IMR-90 (cell line): ENCODE measurements around the gene CDK5RAP2. TPM values are rescaled to one million over a fixed set of nuclear protein-coding genes. Genes with fewer than 3 reads are reported as not detected.

Experiments
- ATAC-seq: fragments of 200-7000 bp; cut with Tn5 transposase; 2 replicates; pipeline ENCODE4 v1.9.1; 2020; ENCODE audit warnings: low read depth, mild to moderate bottlenecking, moderate library complexity
- BruUV-seq: library from RNA; stranded (reverse); fragments of 400-500 nt; replicated peaks from 2 replicates; lab custom pipeline; 2021; lab: Mats Ljungman, UMichigan
- CTCF ChIA-PET: fragments of 300-600 bp; formaldehyde crosslinking; extraction: SDS; loops from one replicate; lab custom pipeline; 2021; ENCODE audit warnings: antibody characterized with exemption; lab: Yijun Ruan, JAX
- POLR2A ChIA-PET: fragments of 300-600 bp; sonication (Branson Sonifier 250); formaldehyde crosslinking; loops from one replicate; lab custom pipeline; 2022; ENCODE audit warnings: antibody characterized with exemption; ENCODE audit not compliant: unreplicated experiment; lab: Charles Lee
- DNase-seq: peaks from one replicate; pipeline ENCODE4 v3.0.0; 2013
- H2AFZ ChIP-seq: replicated peaks from 2 replicates; pipeline ENCODE3; 2013; ENCODE audit warnings: low read length, mild to moderate bottlenecking; ENCODE audit not compliant: poor library complexity
- H2AK5ac ChIP-seq: 2 replicates; pipeline ENCODE4 v1.6.1; 2013; ENCODE audit warnings: low read depth, low read length, inconsistent platforms
- H2AK9ac ChIP-seq: replicated peaks from 2 replicates; pipeline ENCODE3; 2013; ENCODE audit warnings: mild to moderate bottlenecking, low read depth, low read length, moderate library complexity; ENCODE audit not compliant: poor library complexity
- H2BK120ac ChIP-seq: 2 replicates; pipeline ENCODE4 v1.6.1; 2013; ENCODE audit warnings: low read depth, low read length, inconsistent platforms
- H2BK15ac ChIP-seq: 3 replicates; pipeline ENCODE4 v1.6.1; 2013; ENCODE audit warnings: low read depth, low read length, inconsistent platforms
- H2BK20ac ChIP-seq: 2 replicates; pipeline ENCODE4 v1.6.1; 2013; ENCODE audit warnings: low read depth, mild to moderate bottlenecking, inconsistent platforms, low read length, moderate library complexity
- H2BK5ac ChIP-seq: 2 replicates; pipeline ENCODE4 v1.6.1; 2013; ENCODE audit warnings: mild to moderate bottlenecking, low read depth, low read length, inconsistent platforms; ENCODE audit not compliant: poor library complexity, severe bottlenecking
- H3K14ac ChIP-seq: replicated peaks from 2 replicates; pipeline ENCODE4 v1.6.1; 2013; ENCODE audit warnings: low read depth, low read length, inconsistent platforms
- H3K18ac ChIP-seq: 2 replicates; pipeline ENCODE4 v1.6.1; 2013; ENCODE audit warnings: low read depth, low read length, control low read depth
- H3K23ac ChIP-seq: 2 replicates; pipeline ENCODE4 v1.6.1; 2013; ENCODE audit warnings: low read depth, low read length, inconsistent platforms
- H3K27ac ChIP-seq: 2 replicates; pipeline ENCODE4 v1.5.1; 2013; ENCODE audit warnings: mild to moderate bottlenecking, control low read depth, low read length; ENCODE audit not compliant: insufficient read depth
- H3K27me3 ChIP-seq: 2 replicates; pipeline ENCODE4 v1.6.1; 2013; ENCODE audit warnings: low read length; ENCODE audit not compliant: control insufficient read depth, insufficient read depth
- H3K36me3 ChIP-seq: 2 replicates; pipeline ENCODE4 v1.6.1; 2013; ENCODE audit warnings: low read length, mixed read lengths; ENCODE audit not compliant: control insufficient read depth, insufficient read depth
- H3K4ac ChIP-seq: 2 replicates; pipeline ENCODE4 v1.6.1; 2013; ENCODE audit warnings: low read depth, low read length, inconsistent platforms
- H3K4me1 ChIP-seq: 2 replicates; pipeline ENCODE4 v1.6.1; 2013; ENCODE audit warnings: low read length, mixed read lengths; ENCODE audit not compliant: control insufficient read depth, insufficient read depth
- H3K4me2 ChIP-seq: 2 replicates; pipeline ENCODE4 v1.6.1; 2013; ENCODE audit warnings: low read depth, mild to moderate bottlenecking, control low read depth, low read length, moderate library complexity
- H3K4me3 ChIP-seq: 2 replicates; pipeline ENCODE4 v1.5.1; 2013; ENCODE audit warnings: low read depth, mild to moderate bottlenecking, control low read depth, low read length, moderate library complexity; ENCODE audit not compliant: insufficient read depth
- H3K56ac ChIP-seq: 2 replicates; pipeline ENCODE4 v1.6.1; 2013; ENCODE audit warnings: low read length, inconsistent platforms; ENCODE audit not compliant: insufficient read depth; ENCODE audit errors: extremely low read depth
- H3K79me1 ChIP-seq, 2 experiments: 2 replicates each; pipeline ENCODE4 v1.6.1; 2013; ENCODE audit warnings: low read length in 2 of 2, inconsistent platforms in 1 of 2, low read depth in 1 of 2
- H3K9ac ChIP-seq: 2 replicates; pipeline ENCODE4 v1.6.1; 2013; ENCODE audit warnings: low read depth, low read length, control low read depth
- H3K9me1 ChIP-seq: 2 replicates; pipeline ENCODE4 v1.6.1; 2013; ENCODE audit warnings: low read length, inconsistent platforms; ENCODE audit not compliant: insufficient read depth
- H3K9me3 ChIP-seq: 2 replicates; pipeline ENCODE4 v1.6.1; 2013; ENCODE audit warnings: low read length; ENCODE audit not compliant: control insufficient read depth, insufficient read depth
- H4K20me1 ChIP-seq: 2 replicates; pipeline ENCODE4 v1.6.1; 2013; ENCODE audit warnings: low read length, inconsistent platforms; ENCODE audit not compliant: insufficient read depth
- H4K5ac ChIP-seq: 2 replicates; pipeline ENCODE4 v1.6.1; 2013; ENCODE audit warnings: mild to moderate bottlenecking, low read depth, low read length, control low read depth
- H4K8ac ChIP-seq, 2 experiments: 2 replicates each; pipeline ENCODE4 v1.6.1; 2013; ENCODE audit warnings: low read depth in 2 of 2, low read length in 2 of 2, control low read depth in 1 of 2, inconsistent platforms in 1 of 2
- H4K91ac ChIP-seq: 2 replicates; pipeline ENCODE4 v1.6.1; 2013; ENCODE audit warnings: low read depth, low read length, inconsistent platforms; ENCODE audit not compliant: insufficient read depth
- RCOR1 ChIP-seq: IDR thresholded peaks from 2 replicates; pipeline ENCODE4 v1.6.1; 2012; ENCODE audit warnings: mild to moderate bottlenecking, low read length, improper control_type of control experiment; ENCODE audit not compliant: insufficient replicate concordance
- WGBS, 2 experiments: methylation state at CpG; one replicate each; pipeline versions ENCODE4 v1.1.5 to v1.1.7; 2013; ENCODE audit warnings: missing lambda C conversion rate in 2 of 2; ENCODE audit not compliant: insufficient read length in 1 of 2; ENCODE audit errors: extremely low coverage in 2 of 2; 5-methylcytosine and 5-hydroxymethylcytosine counted together
- dilution Hi-C: fragments of 300-500 bp; cut with HindIII; formaldehyde crosslinking; loops from one replicate; pipeline ENCODE4 v1.14.3; 2018; ENCODE audit warnings: low sequenced_read_pairs; ENCODE audit not compliant: unreplicated experiment
- in situ Hi-C: fragments of 300-500 bp; cut with MboI; formaldehyde crosslinking; loops from 3 replicates; pipeline ENCODE4 v1.14.3; 2019; ENCODE audit warnings: low sequenced_read_pairs, inconsistent platforms, mixed read lengths
- intact Hi-C: fragments of 100-400 bp; cut with micrococcal nuclease; formaldehyde crosslinking; loops from 2 replicates; pipeline ENCODE4 v1.10.0; 2022
- polyA plus RNA-seq, 3 experiments: library from polyadenylated mRNA; depleted of rRNA; stranded (reverse); fragments of >200 nt; gene quantifications; 2 replicates each; pipeline ENCODE4 v1.2.3, GENCODE V29; 2012; ENCODE audit warnings: low replicate concordance in 1 of 3
- total RNA-seq: library from RNA; depleted of rRNA; stranded (reverse); fragments of >200 nt; gene quantifications from 2 replicates; pipeline ENCODE4 v1.2.3, GENCODE V29; 2012

The CDK5RAP2 gene
- total and polyA plus RNA-seq, 2 of the 4 experiments (the other 2 are of a cell fraction) = 29.5 to 31.7 TPM

GRCh38 chr9:120410925-120411501 is 169.0 kb downstream of the CDK5RAP2 start:
- H3K4me2 ChIP-seq = no peak overlapping the region
- no peak overlapping the region for H3K56ac ChIP-seq
- no peak overlapping the region for H2AK9ac ChIP-seq
- WGBS, 2 experiments = no CpG with 5 or more reads among the region's 3 CpGs
- no peak for ATAC-seq
- no peaks in the 10 kb centered on the region for H3K9me3 ChIP-seq
- H4K91ac ChIP-seq = no peak overlapping the region
- no peak overlapping the region for H4K5ac ChIP-seq
- dilution Hi-C loops (no loop called here), intact Hi-C loops (no loop called here), in situ Hi-C loops (no loop called here)
- H4K20me1 ChIP-seq = 0 out of 2 replicates have a peak, but pooled peaks cover 5% of the 10 kb centered on the region
- no peak overlapping the region for H2AK5ac ChIP-seq
- no peak overlapping the region for H2BK120ac ChIP-seq
- H2BK5ac ChIP-seq = no peak overlapping the region
- H3K9ac ChIP-seq = no peak overlapping the region
- DNase-seq = no peak
- no peak for TF ChIP-seq RCOR1
- H3K27ac ChIP-seq = no peak overlapping the region
- ChIA-PET POLR2A (no interaction called here), CTCF (no interaction called here)
- H3K4ac ChIP-seq = no peak overlapping the region
- H3K18ac ChIP-seq = no peak overlapping the region
- H3K4me3 ChIP-seq = no peak overlapping the region
- no peak overlapping the region for H4K8ac ChIP-seq
- no peak overlapping the region for H2BK15ac ChIP-seq
- no TSS peak for BruUV-seq
- H3K36me3 ChIP-seq = peaks cover 28% of the 10 kb centered on the region
- no peak overlapping the region for H3K14ac ChIP-seq
- peaks cover 12% of the 10 kb centered on the region for H3K4me1 ChIP-seq
- H3K27me3 ChIP-seq = no peaks in the 10 kb centered on the region
- no peak overlapping the region for H2AFZ ChIP-seq
- H3K79me1 ChIP-seq = peaks cover 4 to 7% of the 10 kb centered on the region in 2 experiments; a peak in 1 of 4 replicates
- H2BK20ac ChIP-seq = no peak overlapping the region
- H3K9me1 ChIP-seq = peaks cover 18% of the 10 kb centered on the region
- H3K23ac ChIP-seq = no peak overlapping the region
